Measurements from ENCODE around the gene NKD2. TPM values are rescaled to one million over a fixed set of nuclear protein-coding genes. Genes with fewer than 3 reads are reported as not detected.
A peak's percentile ranks its signal among the peaks of the same experiment; 100 is the strongest.

The NKD2 gene
- total and polyA plus RNA-seq, 12 donors = 0.22 to 32.8 (median 10.8) TPM

GRCh38 chr5:1006656-1007071 is 1.9 kb upstream of the NKD2 start:
- no peak overlapping the region for H3K4me3 ChIP-seq
- 80 to 85% (median 85%) methylated on average over 1 to 5 of the region's 5 CpGs; no CpG with 5 or more reads in 1 of the 4 donors for WGBS, 4 donors
- peak in 6 of 7 donors; percentile 0 to 28 (median 7) for DNase-seq
- H3K27ac ChIP-seq = no peak overlapping the region
- TF ChIP-seq, protein P1, sequence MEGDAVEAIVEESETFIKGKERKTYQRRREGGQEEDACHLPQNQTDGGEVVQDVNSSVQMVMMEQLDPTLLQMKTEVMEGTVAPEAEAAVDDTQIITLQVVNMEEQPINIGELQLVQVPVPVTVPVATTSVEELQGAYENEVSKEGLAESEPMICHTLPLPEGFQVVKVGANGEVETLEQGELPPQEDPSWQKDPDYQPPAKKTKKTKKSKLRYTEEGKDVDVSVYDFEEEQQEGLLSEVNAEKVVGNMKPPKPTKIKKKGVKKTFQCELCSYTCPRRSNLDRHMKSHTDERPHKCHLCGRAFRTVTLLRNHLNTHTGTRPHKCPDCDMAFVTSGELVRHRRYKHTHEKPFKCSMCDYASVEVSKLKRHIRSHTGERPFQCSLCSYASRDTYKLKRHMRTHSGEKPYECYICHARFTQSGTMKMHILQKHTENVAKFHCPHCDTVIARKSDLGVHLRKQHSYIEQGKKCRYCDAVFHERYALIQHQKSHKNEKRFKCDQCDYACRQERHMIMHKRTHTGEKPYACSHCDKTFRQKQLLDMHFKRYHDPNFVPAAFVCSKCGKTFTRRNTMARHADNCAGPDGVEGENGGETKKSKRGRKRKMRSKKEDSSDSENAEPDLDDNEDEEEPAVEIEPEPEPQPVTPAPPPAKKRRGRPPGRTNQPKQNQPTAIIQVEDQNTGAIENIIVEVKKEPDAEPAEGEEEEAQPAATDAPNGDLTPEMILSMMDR (IDR thresholded peaks at IDR 0.05) = no peak
- H3K9me3 ChIP-seq (replicated peaks in 1 of 3) = no peaks in the 10 kb centered on the region
- H3K4me1 ChIP-seq (replicated peaks in 1 of 2) = peaks cover 4 to 19% of the 10 kb centered on the region in 2 donors
- no peaks in the 10 kb centered on the region for H3K36me3 ChIP-seq (replicated peaks in 1 of 2)
- intact Hi-C loops (cut with DNase I) = loop anchor here (10.0 kb wide), 1 partner anchor 138 kb away; no protein-coding TSS in a partner anchor
- peaks cover 37% of the 10 kb centered on the region for H3K27me3 ChIP-seq

GRCh38 chr5:1007221-1007680 is 1.4 kb upstream of the NKD2 start:
- H3K27ac ChIP-seq = no peak overlapping the region
- H3K4me3 ChIP-seq = no peak overlapping the region
- TF ChIP-seq, protein P1 (IDR thresholded peaks at IDR 0.05) = no peak
- no peak for TF ChIP-seq POLR2A (IDR thresholded peaks at IDR 0.05)
- no peaks in the 10 kb centered on the region for H3K36me3 ChIP-seq (replicated peaks in 1 of 2)
- intact Hi-C loops (cut with DNase I) = loop anchor here (10.0 kb wide), 1 partner anchor 138 kb away; no protein-coding TSS in a partner anchor
- peaks cover 4 to 19% of the 10 kb centered on the region in 2 donors for H3K4me1 ChIP-seq (replicated peaks in 1 of 2)
- WGBS, 4 donors = 79 to 89% (median 86%) methylated on average over 8 to 17 of the region's 17 CpGs
- no peaks in the 10 kb centered on the region for H3K9me3 ChIP-seq (replicated peaks in 1 of 3)
- DNase-seq = peak in 6 of 7 donors; percentile 0 to 37 (median 7)
- peaks cover 37% of the 10 kb centered on the region for H3K27me3 ChIP-seq

DNA sequence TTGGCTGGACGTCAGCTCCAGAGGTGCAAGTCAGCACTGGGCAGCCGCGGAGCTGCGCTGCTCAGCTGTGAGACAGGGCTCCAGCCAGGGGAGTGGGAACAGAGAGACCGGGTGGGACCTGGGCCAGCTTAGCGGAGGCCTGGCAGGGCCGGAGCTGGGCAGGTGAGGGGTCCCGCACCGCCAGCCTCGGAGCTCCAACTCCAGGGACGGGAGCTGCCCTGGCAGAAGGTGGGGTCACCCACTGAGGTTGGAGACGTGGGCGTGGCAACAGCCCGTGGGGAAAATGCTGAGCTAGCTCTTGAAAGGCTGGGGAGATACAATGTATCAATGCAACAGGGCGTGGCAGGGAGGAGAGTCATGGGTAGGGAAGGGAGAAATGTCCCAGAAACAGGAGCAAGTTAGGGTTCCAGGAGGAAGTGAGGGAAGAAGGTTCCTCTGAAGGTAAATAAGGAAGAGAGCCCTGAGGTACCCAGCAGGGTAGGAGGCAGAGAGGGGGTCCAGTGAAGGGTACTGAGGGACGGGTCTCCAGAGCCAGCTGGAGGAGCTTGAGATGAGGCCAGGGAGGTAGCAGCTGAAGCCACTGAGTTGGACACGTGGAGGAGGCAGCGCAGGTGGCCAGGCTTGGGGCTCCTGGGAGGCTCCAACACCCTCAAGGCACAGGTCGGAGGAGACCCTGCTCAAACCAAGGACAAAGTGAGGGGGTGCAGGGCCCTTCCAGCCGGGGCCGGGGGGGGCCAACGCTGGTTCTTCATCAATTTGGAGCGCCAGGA is 736 bp upstream of the NKD2 start:
- DNase-seq = peak; percentile 0 to 41 (median 15)
- H3K4me1 ChIP-seq (replicated peaks in 1 of 2) = peaks cover 4 to 19% of the 10 kb centered on the region in 2 donors
- intact Hi-C loops (cut with DNase I) = loop anchor here (10.0 kb wide), 1 partner anchor 137 kb away; no protein-coding TSS in a partner anchor

More for the DNA sequence above, 736 bp upstream of the NKD2 start:
- Histone ChIP-seq H3K27ac (no peak overlapping the region), H3K4me3 (peak overlapping the region in 1 of 4 donors; percentile 71), H3K27me3 (peaks cover 37% of the 10 kb centered on the region), H3K36me3 (replicated peaks in 1 of 2) (no peaks in the 10 kb centered on the region), H3K9me3 (replicated peaks in 1 of 3) (no peaks in the 10 kb centered on the region)
- 59 to 73% (median 65%) methylated on average over 19 to 23 of the region's 23 CpGs for WGBS, 4 donors
- TF ChIP-seq POLR2A (IDR thresholded peaks at IDR 0.05) = no peak
- TF ChIP-seq, protein P1 (IDR thresholded peaks at IDR 0.05) = no peak

Data from adrenal gland (tissue), 12 donors.